Neutrophil (primary cell): ENCODE measurements around the gene IRX5.

Experiments used
- H3K27ac ChIP-seq: fragments of 200-600 bp; sonication (generic); 2 replicates; pipeline ENCODE4 v1.5.1; 2016; ENCODE audit warnings: mild to moderate bottlenecking, moderate library complexity
- H3K27me3 ChIP-seq: fragments of 200-600 bp; sonication (generic); 2 replicates; pipeline ENCODE4 v1.6.0; 2016; ENCODE audit warnings: mild to moderate bottlenecking
- H3K36me3 ChIP-seq: fragments of 200-600 bp; sonication (generic); 2 replicates; pipeline ENCODE4 v1.5.1; 2017
- H3K4me1 ChIP-seq, 2 experiments: fragments of 200-600 bp in 1 of 2; sonication (generic) in 1 of 2; 1 replicate in 1 of 2; 2 replicates in 1 of 2; pipeline versions ENCODE4 v1.5.1 to v1.6.1; 2013 to 2016; ENCODE audit warnings: low read depth in 1 of 2, low read length in 1 of 2, mild to moderate bottlenecking in 1 of 2, moderate library complexity in 1 of 2; ENCODE audit not compliant: control insufficient read depth in 1 of 2, insufficient read depth in 1 of 2
- H3K4me3 ChIP-seq, 2 experiments: fragments of 200-600 bp in 1 of 2; sonication (generic) in 1 of 2; 1 replicate in 1 of 2; 2 replicates in 1 of 2; pipeline ENCODE4 v1.5.1; 2013 to 2016; ENCODE audit warnings: low read depth in 1 of 2, low read length in 1 of 2, mild to moderate bottlenecking in 1 of 2, moderate library complexity in 1 of 2
- H3K9me3 ChIP-seq: fragments of 200-600 bp; sonication (generic); 2 replicates; pipeline ENCODE4 v1.5.1; 2016
- TF ChIP-seq, protein P1 (sequence below): fragments of 200-600 bp; sonication (generic); IDR thresholded peaks from 2 replicates; pipeline ENCODE4 v1.5.1; 2016; ENCODE audit warnings: antibody characterized with exemption

IRX5 gene

DNA sequence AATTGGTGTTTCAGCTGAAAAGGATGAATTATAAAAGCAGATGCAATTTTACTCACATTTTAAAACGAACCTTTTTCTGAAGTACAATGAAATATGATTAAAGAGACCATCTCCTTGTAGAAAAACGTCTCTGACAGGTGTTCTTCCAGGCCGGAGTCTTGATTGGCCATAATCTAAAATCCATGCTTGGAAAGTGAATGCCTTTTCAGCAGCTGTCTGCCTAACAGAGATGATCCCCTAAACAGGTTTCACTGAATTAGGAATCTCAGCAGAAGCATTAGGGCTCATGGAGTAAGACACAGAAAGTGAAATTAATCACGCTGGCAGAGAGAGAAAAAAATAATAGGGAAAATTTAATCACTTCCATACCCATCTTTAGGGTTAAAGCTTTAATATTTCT is 39.3 kb upstream of the IRX5 start:
- Histone ChIP-seq H3K4me1 (no peaks in the 10 kb centered on the region), H3K4me3 (no peak overlapping the region), H3K36me3 (no peaks in the 10 kb centered on the region), H3K27ac (no peak overlapping the region), H3K27me3 (peaks cover 4% of the 10 kb centered on the region), H3K9me3 (no peaks in the 10 kb centered on the region)
- TF ChIP-seq, protein P1, sequence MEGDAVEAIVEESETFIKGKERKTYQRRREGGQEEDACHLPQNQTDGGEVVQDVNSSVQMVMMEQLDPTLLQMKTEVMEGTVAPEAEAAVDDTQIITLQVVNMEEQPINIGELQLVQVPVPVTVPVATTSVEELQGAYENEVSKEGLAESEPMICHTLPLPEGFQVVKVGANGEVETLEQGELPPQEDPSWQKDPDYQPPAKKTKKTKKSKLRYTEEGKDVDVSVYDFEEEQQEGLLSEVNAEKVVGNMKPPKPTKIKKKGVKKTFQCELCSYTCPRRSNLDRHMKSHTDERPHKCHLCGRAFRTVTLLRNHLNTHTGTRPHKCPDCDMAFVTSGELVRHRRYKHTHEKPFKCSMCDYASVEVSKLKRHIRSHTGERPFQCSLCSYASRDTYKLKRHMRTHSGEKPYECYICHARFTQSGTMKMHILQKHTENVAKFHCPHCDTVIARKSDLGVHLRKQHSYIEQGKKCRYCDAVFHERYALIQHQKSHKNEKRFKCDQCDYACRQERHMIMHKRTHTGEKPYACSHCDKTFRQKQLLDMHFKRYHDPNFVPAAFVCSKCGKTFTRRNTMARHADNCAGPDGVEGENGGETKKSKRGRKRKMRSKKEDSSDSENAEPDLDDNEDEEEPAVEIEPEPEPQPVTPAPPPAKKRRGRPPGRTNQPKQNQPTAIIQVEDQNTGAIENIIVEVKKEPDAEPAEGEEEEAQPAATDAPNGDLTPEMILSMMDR = no peak

DNA sequence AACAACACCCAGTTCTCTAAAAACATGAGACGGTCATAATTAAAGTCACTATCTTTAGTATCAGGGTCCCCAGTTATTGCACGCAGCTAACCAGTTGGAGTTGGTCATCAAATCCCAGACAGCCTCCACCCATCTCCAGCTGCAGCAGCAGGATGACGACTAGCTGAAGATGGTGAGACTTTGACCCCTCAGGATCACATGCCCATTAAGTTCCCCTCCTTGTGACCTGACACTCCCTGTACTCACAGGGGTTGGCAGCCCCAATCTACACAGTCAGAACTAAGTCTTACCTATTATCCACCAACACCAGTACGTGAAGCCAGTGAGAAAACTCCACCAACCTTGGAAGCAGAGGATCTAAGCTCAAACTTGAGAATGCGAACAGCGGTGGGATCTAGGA is 37.7 kb upstream of the IRX5 start:
- Histone ChIP-seq H3K27me3 (peaks cover 4% of the 10 kb centered on the region), H3K27ac (no peak overlapping the region), H3K9me3 (no peaks in the 10 kb centered on the region), H3K4me1 (no peaks in the 10 kb centered on the region), H3K36me3 (no peaks in the 10 kb centered on the region), H3K4me3 (no peak overlapping the region)
- TF ChIP-seq, protein P1 = no peak

DNA sequence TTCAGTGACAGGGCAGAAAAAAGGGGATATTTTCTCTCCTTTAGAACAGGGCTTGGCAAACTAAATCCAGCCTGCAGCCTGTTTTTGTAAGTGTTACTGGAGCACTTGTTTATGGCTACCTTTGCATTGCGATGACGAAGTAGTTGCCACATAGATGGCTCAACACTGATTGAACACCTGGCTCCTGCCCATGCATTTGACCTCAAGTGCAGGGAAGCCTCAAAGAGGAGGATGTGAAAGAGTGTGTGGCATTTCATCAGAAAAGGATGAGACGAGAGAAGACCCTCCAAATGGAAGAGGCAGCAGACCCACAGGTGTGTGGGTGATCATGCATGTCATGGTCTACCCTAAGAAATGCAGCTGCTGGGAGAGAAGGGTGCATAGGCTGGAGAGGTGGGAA is 32.7 kb upstream of the IRX5 start:
- H3K27me3 ChIP-seq = peaks cover 4% of the 10 kb centered on the region

DNA sequence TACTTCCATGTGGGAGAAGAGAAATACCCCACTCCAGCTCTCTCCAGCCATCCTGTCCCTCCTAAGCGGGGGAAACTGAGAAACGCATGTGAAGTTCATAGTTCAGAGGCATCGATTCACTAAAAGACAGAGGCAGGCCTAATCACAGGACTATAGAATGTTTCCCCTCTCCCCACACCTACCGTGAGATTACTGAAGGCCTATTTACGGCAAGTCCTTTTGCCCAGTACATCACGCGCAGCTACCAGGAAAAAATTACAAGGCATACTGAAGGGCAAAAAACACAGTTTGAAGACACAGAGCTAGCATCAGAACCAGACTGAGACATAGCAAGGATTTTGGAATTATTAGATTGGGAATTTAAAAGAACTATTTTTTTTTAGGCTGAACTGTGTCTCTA is 29.1 kb upstream of the IRX5 start:
- Histone ChIP-seq H3K4me1 (no peaks in the 10 kb centered on the region), H3K27me3 (no peaks in the 10 kb centered on the region), H3K36me3 (no peaks in the 10 kb centered on the region), H3K27ac (no peak overlapping the region), H3K9me3 (no peaks in the 10 kb centered on the region), H3K4me3 (no peak overlapping the region)
- TF ChIP-seq, protein P1 = no peak

More for the DNA sequence above, 32.7 kb upstream of the IRX5 start:
- Histone ChIP-seq H3K4me3 (no peak overlapping the region), H3K36me3 (no peaks in the 10 kb centered on the region), H3K9me3 (no peaks in the 10 kb centered on the region), H3K27ac (no peak overlapping the region), H3K4me1 (no peaks in the 10 kb centered on the region)
- TF ChIP-seq, protein P1 = no peak

DNA sequence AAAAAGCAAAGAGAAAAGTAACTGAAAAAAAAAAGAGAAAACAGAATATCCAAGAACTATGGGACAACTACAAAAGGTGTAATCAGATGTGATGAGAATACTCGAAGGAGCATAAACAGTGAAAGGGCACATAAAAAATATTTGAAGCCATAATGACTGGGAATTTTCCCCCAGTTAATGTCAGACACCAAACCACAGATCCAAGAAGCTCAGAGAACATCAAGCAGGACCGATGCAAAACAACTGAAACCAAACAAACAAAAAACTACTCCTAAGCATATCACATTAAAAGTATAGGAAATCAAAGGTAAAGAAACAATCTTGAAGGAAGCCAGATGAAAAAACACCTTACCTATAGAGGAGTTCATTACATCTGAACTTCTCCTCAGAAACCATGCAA is 27.6 kb upstream of the IRX5 start:
- Histone ChIP-seq H3K27ac (no peak overlapping the region), H3K9me3 (no peaks in the 10 kb centered on the region)
- TF ChIP-seq, protein P1 = no peak

DNA sequence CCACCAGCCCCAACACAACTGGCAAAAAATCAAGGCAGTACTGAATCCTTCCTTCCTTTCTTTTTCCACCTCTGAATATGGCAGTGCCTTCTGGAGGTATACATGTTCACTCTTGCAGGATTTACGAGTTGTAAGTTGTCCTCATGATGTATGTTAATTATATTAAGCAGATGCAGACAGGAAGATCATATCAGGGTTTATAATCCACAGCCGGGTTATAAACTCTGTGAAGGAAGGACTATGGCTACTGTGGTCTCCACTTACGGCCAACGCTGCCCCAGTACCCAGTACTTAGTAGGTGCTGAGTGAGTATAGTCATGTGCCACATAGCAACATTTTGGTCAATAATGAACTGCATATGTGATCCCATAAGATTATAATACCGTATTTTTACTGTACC is 19.6 kb upstream of the IRX5 start:
- TF ChIP-seq, protein P1 = no peak

More for the DNA sequence above, 27.6 kb upstream of the IRX5 start:
- Histone ChIP-seq H3K4me1 (no peaks in the 10 kb centered on the region), H3K4me3 (no peak overlapping the region), H3K36me3 (no peaks in the 10 kb centered on the region), H3K27me3 (no peaks in the 10 kb centered on the region)

More for the DNA sequence above, 19.6 kb upstream of the IRX5 start:
- H3K4me1 ChIP-seq = no peaks in the 10 kb centered on the region
- H3K27me3 ChIP-seq = peaks cover 32% of the 10 kb centered on the region
- H3K27ac ChIP-seq = no peak overlapping the region
- H3K4me3 ChIP-seq = no peak overlapping the region
- H3K9me3 ChIP-seq = no peaks in the 10 kb centered on the region
- no peaks in the 10 kb centered on the region for H3K36me3 ChIP-seq
